OCI-LY7 (cell line): ENCODE results near the gene IFITM5. TPM values are rescaled to one million over a fixed set of nuclear protein-coding genes. Genes with fewer than 3 reads are reported as not detected.

Experiments
- BruUV-seq: library from RNA; stranded (reverse); fragments of 400-500 nt; replicated peaks from 2 replicates; lab custom pipeline; 2021; lab: Mats Ljungman, UMichigan
- CTCF ChIA-PET: fragments of 300-600 bp; sonication (Branson Sonifier 250); formaldehyde crosslinking; loops from one replicate; lab custom pipeline; 2022; ENCODE audit warnings: antibody characterized with exemption; ENCODE audit not compliant: unreplicated experiment; lab: Charles Lee
- POLR2A ChIA-PET: fragments of 300-600 bp; sonication (Branson Sonifier 250); formaldehyde crosslinking; loops from one replicate; lab custom pipeline; 2022; ENCODE audit warnings: antibody characterized with exemption; lab: Charles Lee
- DNase-seq: peaks from one replicate; pipeline ENCODE4 v3.0.0-alpha.2; 2015; ENCODE audit warnings: low spot score
- H2AFZ ChIP-seq: fragments of 200-600 bp; sonication (generic), shearing (Covaris generic); 2 replicates; pipeline ENCODE4 v1.6.1; 2014; ENCODE audit warnings: mild to moderate bottlenecking, antibody characterized with exemption, low read length, moderate library complexity
- H3K27ac ChIP-seq: fragments of 200-600 bp; sonication (generic); 2 replicates; pipeline ENCODE4 v1.5.1; 2014; ENCODE audit warnings: mixed run types, low read depth, mild to moderate bottlenecking, moderate library complexity, low read length, inconsistent platforms; ENCODE audit not compliant: poor library complexity, severe bottlenecking
- H3K36me3 ChIP-seq: fragments of 200-600 bp; sonication (generic); 2 replicates; pipeline ENCODE4 v1.6.1; 2014; ENCODE audit warnings: mild to moderate bottlenecking, antibody characterized with exemption, low read length, moderate library complexity, mixed read lengths; ENCODE audit not compliant: insufficient read depth
- H3K4me1 ChIP-seq: fragments of 200-600 bp; sonication (generic); 2 replicates; pipeline ENCODE4 v1.5.1; 2014; ENCODE audit warnings: mild to moderate bottlenecking, low read length; ENCODE audit not compliant: insufficient read depth, poor library complexity, severe bottlenecking
- H3K4me2 ChIP-seq: fragments of 200-600 bp; sonication (generic); 2 replicates; pipeline ENCODE4 v1.6.1; 2014; ENCODE audit warnings: mild to moderate bottlenecking, low read length
- H3K4me3 ChIP-seq: fragments of 200-600 bp; sonication (generic); 2 replicates; pipeline ENCODE4 v1.5.1; 2014; ENCODE audit warnings: mild to moderate bottlenecking, low read depth, low read length; ENCODE audit not compliant: poor library complexity, severe bottlenecking
- H3K79me2 ChIP-seq: fragments of 200-600 bp; sonication (generic); 2 replicates; pipeline ENCODE4 v1.6.1; 2016; ENCODE audit warnings: low read depth, mild to moderate bottlenecking, low read length, moderate library complexity, mixed read lengths; ENCODE audit not compliant: insufficient read depth
- H3K9me2 ChIP-seq: fragments of 200-600 bp; sonication (generic); 2 replicates; pipeline ENCODE4 v1.6.1; 2016; ENCODE audit warnings: mild to moderate bottlenecking, low read length, mixed read lengths; ENCODE audit not compliant: insufficient read depth
- H3K9me3 ChIP-seq: fragments of 200-600 bp; sonication (generic); 2 replicates; pipeline ENCODE4 v1.6.1; 2014; ENCODE audit warnings: mild to moderate bottlenecking, mixed run types, low read length, mixed read lengths
- H4K20me1 ChIP-seq: fragments of 200-600 bp; sonication (generic); 2 replicates; pipeline ENCODE4 v1.6.1; 2014; ENCODE audit warnings: mild to moderate bottlenecking, antibody characterized with exemption, low read length, moderate library complexity, mixed read lengths; ENCODE audit not compliant: insufficient read depth
- EZH2phosphoT487 ChIP-seq: fragments of 200-600 bp; sonication (generic); IDR thresholded peaks from 2 replicates; pipeline ENCODE4 v1.6.1; 2018; ENCODE audit warnings: low read depth, borderline replicate concordance, mild to moderate bottlenecking, mixed run types, antibody characterized with exemption, low read length, moderate library complexity, mixed read lengths
- intact Hi-C: fragments of 100-400 bp; cut with micrococcal nuclease; formaldehyde crosslinking; loops from one replicate; pipeline ENCODE4 v1.10.0; 2022; ENCODE audit not compliant: unreplicated experiment
- total RNA-seq, 2 experiments: library from RNA; depleted of rRNA in 1 of 2; stranded (reverse); fragments of >200 nt in 1 of 2; shearing (Covaris generic) in 1 of 2; gene quantifications; 2 replicates each; pipeline ENCODE4 v1.2.3, GENCODE V29; 2014 to 2022
- TF ChIP-seq, protein P1 (sequence below): fragments of 200-600 bp; sonication (generic); conservative IDR thresholded peaks from 2 replicates; pipeline ENCODE4 v1.5.1; 2014; ENCODE audit warnings: mild to moderate bottlenecking, antibody characterized with exemption, low read length, moderate library complexity, mixed read lengths

IFITM5 gene
- total RNA-seq, 2 experiments from 2014 or later = not detected

DNA sequence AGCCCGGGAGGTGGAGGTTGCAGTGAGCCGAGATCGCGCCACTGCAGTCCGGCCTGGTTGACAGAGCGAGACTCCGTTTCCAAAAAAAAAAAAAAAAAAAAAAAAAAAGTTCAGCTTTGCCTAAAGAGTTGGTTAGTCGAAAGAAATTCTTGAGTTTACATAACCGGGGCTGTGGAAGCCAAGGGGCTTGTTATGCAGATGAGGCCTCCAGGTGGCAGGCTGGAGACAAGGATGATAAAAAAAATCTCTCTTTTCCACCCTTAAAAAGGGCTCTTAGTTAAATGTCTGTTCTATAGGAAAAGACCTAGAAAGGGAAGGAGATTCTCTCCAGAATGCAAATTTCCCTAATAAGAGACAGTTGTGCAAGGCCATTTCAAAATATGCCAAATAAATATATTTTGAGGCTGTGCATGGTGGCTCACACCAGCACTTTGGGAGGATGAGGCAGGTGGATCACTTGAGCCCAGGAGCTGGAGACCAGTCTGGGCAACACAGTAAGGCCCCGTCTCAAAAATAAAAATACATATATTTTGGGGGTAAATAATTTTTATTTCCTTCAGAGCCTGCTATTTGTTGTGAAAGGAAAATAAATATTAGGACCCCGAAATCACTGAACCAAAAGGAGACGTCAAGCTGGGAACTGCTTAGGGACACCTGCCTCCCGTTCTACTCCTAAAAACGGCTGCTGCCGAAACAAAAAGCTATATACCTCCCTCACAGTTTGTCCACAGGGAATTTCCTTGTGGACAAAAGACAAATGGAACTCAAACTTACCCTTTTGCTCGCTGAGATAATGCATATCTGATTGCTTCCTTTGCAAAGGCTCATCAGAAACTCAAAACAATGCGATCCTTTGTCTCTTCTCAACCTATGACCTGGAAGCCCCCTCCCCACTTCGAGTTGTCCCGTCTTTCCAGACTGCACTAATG is 5.9 kb upstream of the IFITM5 start:
- DNase-seq = peak; percentile 80
- no peaks in the 10 kb centered on the region for H3K79me2 ChIP-seq
- ChIA-PET CTCF (interaction anchor here (0.6 to 1.1 kb wide), 3 partner anchors 50 to 208 kb away, joined by 3 to 4 read pairs (median 3); no protein-coding TSS in a partner anchor), POLR2A (interaction anchor here (0.6 to 1.5 kb wide), 4 partner anchors 12 to 187 kb away, joined by 3 to 6 read pairs (median 4); no protein-coding TSS in a partner anchor)
- no peak overlapping the region for H3K4me2 ChIP-seq
- H3K9me3 ChIP-seq = no peaks in the 10 kb centered on the region
- intact Hi-C loops = loop anchor here (1.0 to 10.0 kb wide), 4 partner anchors 50 to 143 kb away; no protein-coding TSS in a partner anchor
- H4K20me1 ChIP-seq = no peaks in the 10 kb centered on the region
- no peaks in the 10 kb centered on the region for H3K36me3 ChIP-seq
- H2AFZ ChIP-seq = no peak overlapping the region
- TF ChIP-seq EZH2phosphoT487 = no peak
- TF ChIP-seq, protein P1, sequence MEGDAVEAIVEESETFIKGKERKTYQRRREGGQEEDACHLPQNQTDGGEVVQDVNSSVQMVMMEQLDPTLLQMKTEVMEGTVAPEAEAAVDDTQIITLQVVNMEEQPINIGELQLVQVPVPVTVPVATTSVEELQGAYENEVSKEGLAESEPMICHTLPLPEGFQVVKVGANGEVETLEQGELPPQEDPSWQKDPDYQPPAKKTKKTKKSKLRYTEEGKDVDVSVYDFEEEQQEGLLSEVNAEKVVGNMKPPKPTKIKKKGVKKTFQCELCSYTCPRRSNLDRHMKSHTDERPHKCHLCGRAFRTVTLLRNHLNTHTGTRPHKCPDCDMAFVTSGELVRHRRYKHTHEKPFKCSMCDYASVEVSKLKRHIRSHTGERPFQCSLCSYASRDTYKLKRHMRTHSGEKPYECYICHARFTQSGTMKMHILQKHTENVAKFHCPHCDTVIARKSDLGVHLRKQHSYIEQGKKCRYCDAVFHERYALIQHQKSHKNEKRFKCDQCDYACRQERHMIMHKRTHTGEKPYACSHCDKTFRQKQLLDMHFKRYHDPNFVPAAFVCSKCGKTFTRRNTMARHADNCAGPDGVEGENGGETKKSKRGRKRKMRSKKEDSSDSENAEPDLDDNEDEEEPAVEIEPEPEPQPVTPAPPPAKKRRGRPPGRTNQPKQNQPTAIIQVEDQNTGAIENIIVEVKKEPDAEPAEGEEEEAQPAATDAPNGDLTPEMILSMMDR = peak; percentile 85
- BruUV-seq = no TSS peak
- H3K4me3 ChIP-seq = no peak overlapping the region
- peaks cover 31% of the 10 kb centered on the region for H3K4me1 ChIP-seq
- H3K9me2 ChIP-seq = no peaks in the 10 kb centered on the region
- no peak overlapping the region for H3K27ac ChIP-seq

DNA sequence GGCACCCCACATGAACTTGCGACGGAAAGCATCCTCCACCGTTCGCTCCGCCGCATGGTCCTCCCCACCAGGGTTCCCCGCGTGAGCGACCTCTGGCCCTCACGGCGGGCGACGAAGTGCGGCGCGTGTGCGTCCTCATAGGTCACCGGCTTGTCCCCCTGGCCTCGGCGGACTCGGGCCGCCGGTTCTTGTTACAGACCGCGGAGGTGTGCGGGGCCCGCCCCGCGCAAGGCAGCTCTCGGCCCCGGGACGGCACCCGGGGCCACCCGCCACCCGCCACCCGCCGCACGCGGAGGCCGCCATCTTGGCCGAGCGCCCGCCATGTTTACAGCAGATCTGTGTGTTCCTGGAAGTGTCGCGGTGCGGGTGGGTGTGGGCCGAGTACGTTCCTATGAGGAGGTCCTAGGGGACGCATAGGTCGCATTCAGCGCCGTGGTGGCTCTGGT is 4.8 kb upstream of the IFITM5 start:
- intact Hi-C loops = loop anchor here (10.0 kb wide), 1 partner anchor 49 kb away; no protein-coding TSS in a partner anchor
- CTCF ChIA-PET = interaction anchor here (0.6 kb wide), 1 partner anchor 52 kb away, joined by 11 read pairs; no protein-coding TSS in a partner anchor
- H3K4me1 ChIP-seq = peaks cover 22% of the 10 kb centered on the region

More for the DNA sequence above, 4.8 kb upstream of the IFITM5 start:
- H3K36me3 ChIP-seq = no peaks in the 10 kb centered on the region
- no peak overlapping the region for H3K4me2 ChIP-seq
- no TSS peak for BruUV-seq
- H3K4me3 ChIP-seq = no peak overlapping the region
- no peak for DNase-seq
- H3K9me3 ChIP-seq = no peaks in the 10 kb centered on the region
- H4K20me1 ChIP-seq = no peaks in the 10 kb centered on the region
- POLR2A ChIA-PET = interaction anchor here (0.6 to 1.5 kb wide), 2 partner anchors 51 to 188 kb away, joined by 4 to 6 read pairs; no protein-coding TSS in a partner anchor
- no peaks in the 10 kb centered on the region for H3K9me2 ChIP-seq
- H3K79me2 ChIP-seq = no peaks in the 10 kb centered on the region
- no peak overlapping the region for H2AFZ ChIP-seq
- no peak for TF ChIP-seq EZH2phosphoT487
- TF ChIP-seq, protein P1 = no peak
- no peak overlapping the region for H3K27ac ChIP-seq
